Measurements from ENCODE around the gene S100A12. TPM values are rescaled to one million over a fixed set of nuclear protein-coding genes. Genes with fewer than 3 reads are reported as not detected.

Gene S100A12
- total RNA-seq, 1 donor from 2014 or later, result 3.5 TPM

DNA sequence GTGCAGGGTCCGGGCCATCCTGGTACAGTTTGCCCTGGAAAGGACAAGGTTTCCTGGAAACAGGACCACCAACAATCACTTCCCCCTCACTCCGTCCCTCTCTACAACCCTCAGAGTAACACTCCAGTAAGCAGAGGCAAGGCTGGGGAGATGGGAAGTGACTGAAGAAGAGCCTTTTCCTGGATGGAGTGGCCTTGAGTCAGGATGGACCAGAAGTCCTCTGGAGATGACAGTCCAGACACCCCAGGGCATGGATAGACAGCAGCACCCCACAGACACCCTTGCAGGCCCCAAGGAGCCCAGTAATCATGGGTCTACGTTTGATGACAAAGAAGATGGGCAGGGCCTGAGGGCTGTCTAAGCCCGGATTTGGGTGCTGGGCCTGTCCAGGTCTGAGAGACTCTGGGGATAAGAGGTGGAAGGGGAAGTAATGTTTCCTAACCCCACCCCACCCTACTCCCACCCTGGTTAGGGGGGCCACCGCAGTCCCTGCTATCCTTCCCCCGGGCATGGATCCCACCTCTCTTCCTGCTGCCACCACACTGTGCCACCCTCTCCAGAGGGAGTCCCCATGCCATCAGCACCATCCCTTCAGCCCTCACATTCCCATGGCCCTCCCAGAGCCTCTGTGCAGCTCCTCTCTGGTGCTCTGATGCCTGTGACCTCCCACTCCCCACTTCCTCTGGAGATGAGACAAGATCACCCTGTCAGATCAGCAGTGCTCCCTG is 22.7 kb upstream of the S100A12 start:
- DNase-seq (no peak), ATAC-seq (no peak)
- intact Hi-C loops (cut with micrococcal nuclease), result no loop called here

DNA sequence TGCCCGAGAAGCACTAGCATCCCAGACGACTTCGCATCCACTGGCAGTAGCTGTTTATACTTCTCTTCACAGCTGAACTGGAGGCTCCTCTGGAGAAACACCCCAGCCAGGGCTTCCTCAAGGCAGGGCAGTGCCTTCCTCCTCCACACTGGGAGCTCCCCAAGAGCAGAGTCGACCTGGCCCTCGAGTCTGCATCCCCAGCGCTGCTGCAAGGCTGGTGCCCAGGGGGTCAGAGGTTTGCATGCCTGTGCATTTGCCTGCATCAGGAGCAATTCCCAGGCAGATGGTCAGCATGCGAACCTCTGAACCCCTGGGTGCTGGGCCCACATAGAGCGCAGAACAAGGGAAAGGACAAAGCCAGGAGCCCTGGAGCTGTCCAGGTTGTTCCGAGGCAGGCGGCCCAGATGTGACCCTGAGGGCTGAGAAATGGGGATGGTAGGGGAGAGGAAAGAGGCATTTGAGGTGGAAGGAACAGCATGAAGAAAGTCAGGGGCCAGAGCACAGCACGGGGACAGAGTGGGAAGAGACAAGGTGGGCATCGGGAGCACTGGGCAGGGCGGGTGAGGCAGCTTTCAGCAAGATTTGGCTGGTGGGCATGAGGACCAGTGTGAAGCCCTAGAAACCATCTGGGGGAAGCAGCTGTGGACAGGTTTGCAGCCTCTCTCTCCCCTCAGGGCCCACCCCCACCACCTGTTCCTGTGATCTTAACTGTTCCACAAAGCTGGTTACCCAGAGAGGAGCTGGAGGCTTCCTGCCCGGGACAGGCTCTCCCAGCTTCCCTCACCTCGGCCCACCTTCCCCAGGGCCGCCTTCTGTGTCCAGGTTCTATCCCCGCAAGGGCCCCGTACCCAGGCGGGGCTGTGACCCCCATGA is 21.9 kb upstream of the S100A12 start:
- intact Hi-C loops (cut with micrococcal nuclease), result no loop called here
- ATAC-seq (no peak), DNase-seq (no peak)

DNA sequence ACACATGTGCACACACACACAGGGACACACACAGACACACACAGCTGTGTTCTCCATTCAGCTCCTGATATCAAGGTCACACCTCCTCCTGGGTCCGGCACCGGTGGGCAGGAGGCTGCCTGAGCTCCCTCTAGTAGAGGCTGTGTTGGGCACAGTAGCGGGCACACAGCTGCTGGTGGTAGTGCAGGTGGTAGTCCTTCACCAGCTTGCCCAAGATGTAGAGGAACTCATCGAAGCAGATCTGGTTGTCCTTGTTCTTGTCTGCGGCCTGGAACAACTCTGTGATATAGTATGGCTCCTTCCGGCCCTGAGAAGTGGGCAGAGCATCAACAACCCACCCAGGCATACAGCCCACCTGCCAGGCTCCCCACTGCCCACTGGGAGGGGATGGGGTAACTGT is 21.0 kb upstream of the S100A12 start:
- intact Hi-C loops (cut with micrococcal nuclease), result no loop called here
- no peak for ATAC-seq
- DNase-seq, result no peak

DNA sequence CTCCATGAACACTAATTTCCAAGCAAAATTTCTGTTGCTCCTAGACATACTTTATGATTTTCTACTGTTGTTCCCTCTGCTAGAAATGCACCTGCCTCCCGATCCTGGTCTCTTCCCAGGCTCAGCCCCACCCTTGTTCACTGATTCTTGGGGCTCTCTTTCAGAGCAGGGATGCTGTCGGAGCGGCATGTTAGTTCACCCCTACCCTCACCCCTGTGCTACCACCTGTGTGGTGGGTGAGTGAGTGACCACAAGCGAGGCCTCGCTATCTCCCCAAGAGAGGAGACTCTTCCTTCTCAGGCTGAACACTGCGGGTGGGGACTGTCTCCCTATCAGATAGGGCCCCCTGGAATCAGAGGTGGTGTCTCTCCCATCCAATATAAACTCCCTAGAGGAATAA is 20.4 kb upstream of the S100A12 start:
- ATAC-seq (no peak), DNase-seq (no peak)
- intact Hi-C loops (cut with micrococcal nuclease), result no loop called here

DNA sequence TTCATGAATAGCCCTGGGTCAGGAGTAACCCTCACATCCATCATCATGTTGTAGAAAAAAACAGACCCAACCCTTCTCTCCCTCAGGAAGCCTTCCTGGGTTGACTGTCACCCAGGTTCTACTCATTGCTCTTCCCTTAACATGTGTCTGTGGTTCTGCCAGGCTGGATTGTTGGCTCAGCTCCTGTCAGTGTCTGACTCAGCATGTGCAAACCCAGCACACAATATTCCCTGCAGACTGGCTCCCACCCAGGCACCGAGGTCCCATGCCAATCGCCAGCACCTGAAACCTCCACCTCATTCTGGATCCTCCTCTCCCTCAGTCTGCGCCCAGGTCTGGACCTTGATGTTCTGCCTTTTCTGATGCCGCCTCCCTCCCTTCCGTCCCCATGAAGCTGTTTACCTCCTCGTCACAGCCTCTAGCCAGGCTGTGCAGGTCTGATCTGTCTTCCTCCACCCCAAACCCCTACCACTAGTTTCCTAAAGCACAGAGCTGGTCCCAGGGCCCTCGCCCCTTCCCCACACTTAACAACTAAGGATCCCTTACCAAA is 19.8 kb upstream of the S100A12 start:
- DNase-seq, result peak; percentile 48
- ATAC-seq, result peak; percentile 79
- intact Hi-C loops (cut with micrococcal nuclease), result no loop called here

DNA sequence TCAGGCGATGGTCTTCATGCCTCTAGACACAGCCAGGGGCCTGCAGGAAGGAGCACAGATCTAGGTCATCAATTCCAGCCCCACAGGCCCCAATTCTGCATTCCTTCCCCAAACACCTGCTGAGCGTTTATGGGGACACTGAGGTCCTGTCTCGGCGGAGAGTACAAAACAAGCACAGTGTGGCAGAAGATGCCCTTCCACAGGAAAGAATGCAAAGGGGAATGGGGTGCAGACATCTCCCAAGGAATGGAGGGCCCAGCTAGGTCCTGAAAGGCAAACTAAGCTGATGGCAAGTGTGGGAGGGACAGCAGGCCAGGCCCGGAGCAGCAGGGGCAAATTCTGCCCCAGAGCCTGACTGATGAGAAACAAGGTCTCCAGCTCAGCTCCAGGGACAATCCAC is 19.0 kb upstream of the S100A12 start:
- intact Hi-C loops (cut with micrococcal nuclease), result no loop called here
- DNase-seq (no peak), ATAC-seq (no peak)

DNA sequence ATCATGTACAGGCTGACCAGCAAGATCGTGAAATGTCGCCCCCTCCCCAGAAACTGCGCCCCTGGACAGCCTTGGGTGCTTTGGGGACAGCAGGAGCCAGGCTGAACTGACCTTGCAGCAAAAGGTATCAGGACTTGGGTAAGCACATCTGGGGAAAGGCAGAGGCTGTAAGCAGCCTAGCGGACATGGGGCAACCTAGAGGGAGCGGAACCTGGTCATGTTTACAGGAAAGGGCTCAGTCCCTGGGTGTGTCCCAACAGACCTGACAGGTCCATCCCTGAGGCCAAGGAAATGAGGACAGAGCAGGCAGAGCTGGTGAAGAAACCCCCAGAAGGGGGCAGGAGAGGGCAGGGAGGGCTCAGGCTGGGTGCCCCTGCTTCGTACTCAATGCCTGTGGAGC is 18.5 kb upstream of the S100A12 start:
- intact Hi-C loops (cut with micrococcal nuclease), result no loop called here
- DNase-seq (no peak), ATAC-seq (no peak)

DNA sequence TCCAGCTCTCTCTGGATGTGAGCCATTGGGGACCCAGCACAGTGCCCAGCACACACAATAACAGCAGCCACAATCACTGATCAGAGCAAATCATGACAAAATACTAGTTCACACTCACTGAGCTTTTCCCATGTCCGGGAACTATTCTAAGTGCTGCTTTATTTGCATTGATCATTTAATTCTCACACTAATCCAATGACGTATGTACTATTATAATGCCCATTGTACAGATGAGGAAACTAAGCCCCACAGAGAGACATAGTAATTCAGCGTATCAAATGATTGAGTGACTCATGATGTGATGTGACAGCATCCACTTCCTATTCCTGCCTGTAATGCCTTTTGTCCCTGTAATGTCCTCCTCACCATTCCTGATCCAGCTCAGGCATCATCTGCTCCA is 17.4 kb upstream of the S100A12 start:
- intact Hi-C loops (cut with micrococcal nuclease), result no loop called here
- DNase-seq, result no peak
- no peak for ATAC-seq

DNA sequence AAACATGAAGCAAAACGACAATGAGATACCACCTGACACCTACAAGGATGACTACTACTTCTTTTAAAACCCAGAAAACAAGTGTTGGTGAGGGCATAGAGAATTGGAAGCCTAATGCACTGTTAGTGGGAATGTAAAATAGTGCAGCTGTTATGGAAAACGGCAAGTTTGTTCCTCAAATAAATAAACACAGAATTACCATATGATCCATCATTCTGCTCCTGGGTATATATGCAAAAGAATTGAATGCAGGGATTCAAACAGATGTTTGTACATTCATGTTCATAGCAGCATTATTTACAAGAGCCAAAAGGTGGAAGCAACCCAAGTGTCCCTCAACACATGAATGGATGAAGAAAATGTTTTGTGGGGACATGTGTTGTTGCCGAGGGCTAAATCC is 16.8 kb upstream of the S100A12 start:
- intact Hi-C loops (cut with micrococcal nuclease), result no loop called here
- DNase-seq (no peak), ATAC-seq (no peak)

DNA sequence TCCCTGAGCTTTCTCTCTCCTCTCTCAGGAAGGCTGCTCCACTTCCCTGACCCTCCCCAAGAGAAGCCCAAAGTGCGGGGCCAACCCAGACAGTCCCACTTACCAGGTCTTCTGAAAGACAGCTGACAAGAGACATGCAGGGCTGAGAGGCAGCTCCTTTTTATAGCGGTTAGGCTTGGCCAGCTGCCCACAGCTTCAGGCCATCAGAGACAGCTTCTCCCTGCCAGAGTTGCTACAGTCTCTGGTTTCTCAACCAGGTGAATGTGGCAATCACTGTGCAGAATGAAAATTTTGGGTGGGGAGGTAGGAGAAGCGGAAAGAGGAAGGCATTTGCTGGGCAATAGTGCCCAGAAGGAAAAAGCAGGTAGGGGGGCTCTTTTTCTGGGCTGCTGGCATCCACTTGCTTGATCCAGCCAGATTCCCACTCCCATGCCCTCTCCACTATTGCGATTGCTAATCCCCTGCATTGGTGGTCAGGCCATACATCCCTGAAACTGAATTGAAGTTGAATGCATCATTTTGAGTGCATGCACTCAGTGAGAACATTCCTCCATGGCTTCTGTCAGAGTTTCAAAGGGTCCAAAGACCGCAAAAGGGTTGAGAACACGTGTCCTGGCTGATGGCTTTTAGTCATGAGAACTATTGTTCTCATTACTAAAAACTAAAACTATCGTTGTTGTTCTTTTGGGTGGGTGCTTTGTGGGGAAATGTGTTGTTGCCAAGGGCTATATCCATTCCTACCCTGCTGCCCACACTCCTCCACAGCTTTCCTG is 15.7 kb upstream of the S100A12 start, which contains the start of gene S100A8:
Gene S100A8, minus strand, starts transcription at position 136 of the 773 bp plus-strand sequence. CDS start 538 bp downstream, outside the sequence.
- peak; percentile 88 for DNase-seq
- intact Hi-C loops (cut with micrococcal nuclease), result no loop called here

DNA sequence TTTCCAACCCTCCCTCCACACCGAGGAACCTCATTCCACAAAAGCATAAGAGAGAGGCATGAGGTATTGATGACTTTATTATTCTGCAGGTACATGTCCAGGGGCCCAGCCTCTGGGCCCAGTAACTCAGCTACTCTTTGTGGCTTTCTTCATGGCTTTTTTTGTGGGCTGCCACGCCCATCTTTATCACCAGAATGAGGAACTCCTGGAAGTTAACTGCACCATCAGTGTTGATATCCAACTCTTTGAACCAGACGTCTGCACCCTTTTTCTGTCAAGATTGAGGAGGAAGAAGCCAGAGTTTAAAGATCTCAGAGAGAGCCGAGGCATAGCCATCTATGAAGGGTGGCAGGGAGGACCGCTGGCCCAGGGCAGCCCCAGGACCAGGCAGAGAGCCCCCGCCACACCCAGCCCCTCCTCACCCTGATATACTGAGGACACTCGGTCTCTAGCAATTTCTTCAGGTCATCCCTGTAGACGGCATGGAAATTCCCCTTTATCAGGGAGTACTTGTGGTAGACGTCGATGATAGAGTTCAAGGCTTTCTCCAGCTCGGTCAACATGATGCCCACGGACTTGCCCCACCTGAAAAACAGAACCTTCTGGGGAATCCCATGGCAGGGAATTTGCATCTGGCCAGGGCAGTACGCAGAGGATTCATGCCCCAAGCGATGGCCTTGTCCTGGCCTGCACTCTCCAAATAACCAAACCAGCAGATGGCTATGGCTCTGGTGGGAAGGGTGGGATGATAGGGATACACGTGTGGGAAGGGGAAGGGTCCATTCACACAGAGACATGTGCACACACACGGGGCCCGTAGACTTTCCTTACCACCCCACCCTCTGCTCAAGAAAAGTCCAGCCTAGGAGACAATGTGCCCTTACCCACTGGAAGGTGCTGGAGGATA is 14.8 kb upstream of the S100A12 start:
- intact Hi-C loops (cut with micrococcal nuclease), result no loop called here
- ATAC-seq (no peak), DNase-seq (no peak)

More for the DNA sequence above, 15.7 kb upstream of the S100A12 start, which contains the start of gene S100A8:
- ATAC-seq, result peak; percentile 88

DNA sequence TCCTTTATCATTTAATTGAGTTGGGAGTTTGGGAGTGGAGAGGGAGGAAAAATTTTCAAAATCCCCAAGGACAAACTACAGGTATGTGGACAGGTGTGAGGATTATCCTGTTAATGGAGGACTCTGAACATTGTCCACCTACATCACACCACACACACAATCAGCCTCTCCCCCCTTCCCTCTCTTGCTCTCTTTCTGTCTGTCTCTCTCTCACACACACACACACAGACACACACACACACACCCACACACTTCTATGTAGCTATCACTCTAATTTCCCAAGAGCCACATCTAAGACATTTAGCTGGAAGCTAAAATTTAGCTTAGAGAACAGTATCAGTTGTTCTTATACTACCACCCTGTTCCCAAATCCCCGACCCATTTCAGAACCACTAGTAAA is 14.0 kb upstream of the S100A12 start:
- no peak for DNase-seq
- no peak for ATAC-seq
- intact Hi-C loops (cut with micrococcal nuclease), result no loop called here

DNA sequence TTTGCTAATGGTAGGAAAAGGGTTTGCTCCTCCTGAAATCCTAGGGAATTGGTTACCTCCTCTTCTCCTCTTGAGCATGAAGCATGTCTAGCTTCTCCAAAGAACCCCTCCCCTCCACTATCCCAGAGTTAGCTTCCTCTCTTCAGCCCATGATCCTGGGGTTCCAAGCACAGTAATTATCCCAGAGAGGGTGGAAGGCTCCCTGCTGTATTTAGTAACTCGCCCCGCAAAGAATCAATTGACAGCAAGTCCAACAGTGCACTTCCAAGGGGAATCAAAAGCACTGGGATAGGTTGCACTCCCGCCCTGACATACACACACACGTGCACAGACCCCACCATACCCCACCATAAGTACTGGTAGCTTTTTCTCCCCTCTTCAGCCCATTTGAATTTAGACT is 12.4 kb upstream of the S100A12 start:
- ATAC-seq, result no peak
- intact Hi-C loops (cut with micrococcal nuclease), result no loop called here
- no peak for DNase-seq

DNA sequence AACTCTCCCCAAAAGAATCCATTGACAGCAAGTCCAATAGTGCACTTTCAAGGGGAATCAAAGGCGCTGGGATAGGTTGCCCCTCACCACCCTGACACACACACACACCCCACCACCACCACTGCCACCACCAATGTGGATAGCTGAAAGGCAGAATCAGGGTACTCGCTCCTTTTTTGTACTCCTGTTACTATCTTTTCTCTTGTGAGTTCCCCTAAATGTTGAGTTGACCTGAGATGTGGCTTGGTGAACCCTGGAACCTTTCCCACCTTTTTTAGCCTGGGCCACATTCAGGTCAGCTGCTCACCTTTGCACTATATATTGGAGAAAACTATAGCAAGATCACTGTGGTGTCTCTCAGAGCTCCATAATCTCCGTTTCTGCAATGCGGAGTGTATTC is 11.6 kb upstream of the S100A12 start:
- intact Hi-C loops (cut with micrococcal nuclease), result no loop called here
- no peak for DNase-seq
- ATAC-seq, result no peak

DNA sequence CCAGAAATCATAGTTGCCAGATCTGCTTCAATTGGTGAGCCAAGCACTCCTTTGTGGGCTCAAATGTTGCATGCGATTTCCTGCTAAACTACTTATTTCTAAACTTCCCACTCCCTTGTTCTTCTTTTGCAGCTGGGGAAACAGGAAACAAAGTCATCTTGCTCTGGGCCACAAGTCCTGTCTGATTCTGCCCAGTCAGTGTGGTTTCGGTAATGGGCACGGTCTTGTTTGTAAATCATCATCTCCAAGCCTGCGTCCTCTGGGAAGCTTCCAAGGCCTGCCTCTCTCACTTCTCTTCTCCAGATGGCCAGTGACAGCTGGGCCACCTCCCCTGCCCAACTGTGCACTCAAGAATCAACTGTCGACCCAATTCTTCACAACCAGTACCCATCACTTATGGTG is 11.1 kb upstream of the S100A12 start:
- peak; percentile 51 for DNase-seq
- ATAC-seq, result peak; percentile 63
- intact Hi-C loops (cut with micrococcal nuclease), result no loop called here

DNA sequence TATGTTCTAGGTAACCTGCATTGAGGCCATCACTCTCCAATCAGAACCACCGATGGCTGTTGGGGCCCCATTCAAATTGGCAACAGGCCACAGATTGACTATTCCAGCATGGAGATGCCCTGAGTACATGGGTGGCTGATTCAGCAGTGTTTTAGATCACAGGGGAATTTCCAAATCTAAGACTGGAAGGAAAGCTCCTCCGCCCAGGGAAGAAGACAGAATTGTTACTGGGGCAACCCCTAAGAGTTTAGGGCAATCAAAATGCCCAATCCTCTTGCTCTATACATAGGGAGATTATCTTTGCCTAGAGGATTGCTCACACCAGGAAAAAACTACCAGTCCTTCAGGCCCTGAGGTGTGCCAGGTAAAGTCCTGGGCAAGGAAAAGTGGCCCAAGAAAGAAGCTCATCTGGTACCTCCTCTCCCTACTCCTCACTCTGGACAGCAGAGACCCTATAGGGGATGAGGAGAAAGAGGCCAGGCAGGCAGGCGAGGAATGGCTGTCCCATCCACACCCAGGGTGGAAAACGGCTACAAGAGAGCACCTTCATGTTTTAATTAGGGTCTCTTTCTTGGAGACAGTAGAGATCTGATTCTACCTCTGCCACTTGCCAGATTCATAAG is 9.6 kb upstream of the S100A12 start:
- DNase-seq (no peak), ATAC-seq (no peak)
- intact Hi-C loops (cut with micrococcal nuclease), result no loop called here

DNA sequence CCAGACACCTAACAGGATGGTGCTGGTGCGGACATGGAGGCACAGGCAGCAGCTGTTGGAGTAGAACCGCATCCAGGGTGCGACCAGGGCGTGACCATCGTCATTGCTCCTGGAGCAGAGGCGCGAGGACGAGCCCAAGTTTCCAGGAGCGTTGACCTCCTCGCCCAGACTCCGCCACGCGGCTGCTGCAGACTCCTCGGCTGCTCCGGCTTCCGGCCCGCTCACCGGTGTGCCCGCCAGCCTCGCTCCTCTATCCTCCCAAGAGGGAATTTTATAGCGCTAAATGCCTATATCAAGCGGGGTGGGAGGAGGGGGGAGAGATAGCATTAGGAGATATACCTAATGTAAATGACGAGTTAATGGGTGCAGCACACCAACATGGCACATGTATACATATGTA is 5.3 kb upstream of the S100A12 start:
- intact Hi-C loops (cut with micrococcal nuclease), result no loop called here
- DNase-seq (no peak), ATAC-seq (no peak)

DNA sequence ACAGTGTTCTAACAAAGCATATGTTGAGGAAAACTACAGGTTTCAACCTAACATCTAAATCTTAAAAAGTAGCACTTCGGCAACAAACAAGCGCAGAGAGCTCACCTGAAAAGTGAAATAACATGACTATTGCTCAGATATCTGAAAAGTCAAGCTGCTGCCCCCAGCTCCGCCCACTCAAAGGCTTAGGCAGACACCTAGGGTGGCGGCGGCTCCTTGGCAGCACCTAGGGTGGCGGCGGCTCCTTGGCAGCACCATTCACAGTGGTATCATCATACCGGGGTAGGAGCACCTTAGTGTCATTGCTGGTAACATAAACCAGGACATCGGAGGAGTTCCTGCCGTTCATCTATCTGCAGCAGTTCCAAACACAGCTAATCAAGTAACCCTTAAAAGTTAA is 4.2 kb upstream of the S100A12 start:
- ATAC-seq (no peak), DNase-seq (no peak)
- intact Hi-C loops (cut with micrococcal nuclease), result no loop called here

All from left ventricle myocardium superior (tissue), 1 donor.